H1 (cell line): Measurements from ENCODE around the gene HOOK1. TPM values are rescaled to one million over a fixed set of nuclear protein-coding genes. Genes with fewer than 3 reads are reported as not detected.

Source experiments
- CTCF ChIA-PET: fragments of 300-600 bp; sonication (Branson Sonifier 250); formaldehyde crosslinking; loops from one replicate; lab custom pipeline; 2021; ENCODE audit not compliant: partially characterized antibody; lab: Charles Lee
- POLR2A ChIA-PET: fragments of 300-600 bp; sonication (Branson Sonifier 250); formaldehyde crosslinking; loops from one replicate; lab custom pipeline; 2021; ENCODE audit warnings: inconsistent platforms; ENCODE audit not compliant: partially characterized antibody; lab: Charles Lee
- DNase-seq, 2 experiments: peaks; one replicate each; pipeline versions ENCODE4 v3.0.0 to v3.0.0-alpha.2; 2010 to 2022; ENCODE audit warnings: low spot score in 2 of 2, low read depth in 1 of 2, mixed read lengths in 1 of 2
- FAIRE-seq: peaks from 2 replicates; lab custom pipeline; 2011; peaks lifted over from hg19 to GRCh38; lab: Jason Lieb, UNC
- H2AFZ ChIP-seq: 2 replicates; pipeline ENCODE4 v1.8.1; 2012; ENCODE audit warnings: low read length, inconsistent platforms
- H2AK5ac ChIP-seq: 2 replicates; pipeline ENCODE4 v1.6.1; 2013; ENCODE audit warnings: low read depth, low read length
- H2BK120ac ChIP-seq: replicated peaks from 2 replicates; pipeline ENCODE3; 2013; ENCODE audit warnings: low read depth, low read length, inconsistent platforms
- H2BK12ac ChIP-seq: 2 replicates; pipeline ENCODE4 v1.6.1; 2013; ENCODE audit warnings: low read depth, low read length
- H2BK15ac ChIP-seq: 2 replicates; pipeline ENCODE4 v1.6.1; 2013; ENCODE audit warnings: low read length
- H2BK20ac ChIP-seq: 2 replicates; pipeline ENCODE4 v1.6.1; 2013; ENCODE audit warnings: low read length
- H2BK5ac ChIP-seq: 2 replicates; pipeline ENCODE4 v1.6.1; 2013; ENCODE audit warnings: low read depth, low read length
- H3K14ac ChIP-seq: 2 replicates; pipeline ENCODE4 v1.6.1; 2013; ENCODE audit warnings: inconsistent platforms; ENCODE audit not compliant: insufficient read length
- H3K18ac ChIP-seq: 2 replicates; pipeline ENCODE4 v1.6.1; 2013; ENCODE audit warnings: low read length; ENCODE audit errors: extremely low read depth
- H3K23ac ChIP-seq: 2 replicates; pipeline ENCODE4 v1.6.1; 2013; ENCODE audit warnings: inconsistent platforms; ENCODE audit not compliant: insufficient read length
- H3K23me2 ChIP-seq: 2 replicates; pipeline ENCODE4 v1.6.1; 2013; ENCODE audit warnings: low read depth, low read length
- H3K27ac ChIP-seq: 2 replicates; pipeline ENCODE4 v1.6.1; 2011; ENCODE audit warnings: low read depth, low read length, inconsistent platforms
- H3K27me3 ChIP-seq, 4 experiments: replicated peaks in 1 of 4; 1 replicate in 1 of 4; 2 replicates in 3 of 4; pipeline versions ENCODE4 v1.6.1 to v1.8.1; 2011 to 2013; ENCODE audit warnings: low read length in 3 of 4, mild to moderate bottlenecking in 3 of 4, inconsistent platforms in 2 of 4, mixed read lengths in 2 of 4, moderate library complexity in 1 of 4; ENCODE audit not compliant: control insufficient read depth in 3 of 4, insufficient read depth in 3 of 4; ENCODE audit errors: extremely low read depth in 1 of 4
- H3K36me3 ChIP-seq, 4 experiments: 2 replicates each; pipeline versions ENCODE4 v1.6.1 to v1.8.1; 2011 to 2013; ENCODE audit warnings: mild to moderate bottlenecking in 4 of 4, low read length in 3 of 4, moderate library complexity in 2 of 4, control low read depth in 1 of 4, inconsistent platforms in 1 of 4; ENCODE audit not compliant: insufficient read depth in 4 of 4, control insufficient read depth in 2 of 4
- H3K4ac ChIP-seq: replicated peaks from 2 replicates; pipeline ENCODE3; 2013; ENCODE audit warnings: low read length, low read depth, mixed read lengths, inconsistent platforms; ENCODE audit not compliant: insufficient read length
- H3K4me1 ChIP-seq, 4 experiments: replicated peaks in 1 of 4; 1 replicate in 1 of 4; 2 replicates in 3 of 4; pipeline versions ENCODE4 v1.6.1 to v1.8.1; 2011 to 2013; ENCODE audit warnings: low read length in 3 of 4, inconsistent platforms in 2 of 4, mixed read lengths in 1 of 4; ENCODE audit not compliant: insufficient read depth in 4 of 4, control insufficient read depth in 3 of 4
- H3K4me2 ChIP-seq, 2 experiments: 2 replicates each; pipeline versions ENCODE4 v1.6.1 to v1.8.1; 2011 to 2013; ENCODE audit warnings: low read depth in 2 of 2, low read length in 2 of 2, control low read depth in 1 of 2, inconsistent platforms in 1 of 2, mild to moderate bottlenecking in 1 of 2; ENCODE audit not compliant: insufficient read depth in 1 of 2
- H3K4me3 ChIP-seq, 4 experiments: fragments of 200-600, 300-600 bp in 1 of 4; sonication (generic), shearing (Covaris generic), sonication (Bioruptor Twin) in 1 of 4; 2 replicates each; pipeline versions ENCODE4 v1.5.1 to v1.8.1; 2011 to 2016; ENCODE audit warnings: low read length in 4 of 4, low read depth in 3 of 4, control low read depth in 2 of 4, inconsistent platforms in 2 of 4, mild to moderate bottlenecking in 2 of 4, mixed read lengths in 1 of 4, moderate library complexity in 1 of 4; ENCODE audit not compliant: insufficient read depth in 2 of 4; ENCODE audit errors: extremely low read depth in 1 of 4
- H3K56ac ChIP-seq: replicated peaks from 2 replicates; pipeline ENCODE3; 2013; ENCODE audit warnings: low read depth, mild to moderate bottlenecking, mixed read lengths, low read length, inconsistent platforms; ENCODE audit not compliant: insufficient read length
- H3K79me1 ChIP-seq: 2 replicates; pipeline ENCODE4 v1.6.1; 2013; ENCODE audit warnings: low read depth, low read length, control low read depth
- H3K79me2 ChIP-seq, 2 experiments: 2 replicates each; pipeline versions ENCODE4 v1.6.1 to v1.8.1; 2012 to 2013; ENCODE audit warnings: low read length in 2 of 2, mild to moderate bottlenecking in 2 of 2, inconsistent platforms in 1 of 2; ENCODE audit not compliant: insufficient read depth in 2 of 2, control insufficient read depth in 1 of 2
- H3K9ac ChIP-seq, 4 experiments: replicated peaks in 1 of 4; 1 replicate in 1 of 4; 2 replicates in 3 of 4; pipeline versions ENCODE4 v1.6.1 to v1.8.1; 2011 to 2013; ENCODE audit warnings: low read depth in 3 of 4, low read length in 3 of 4, control low read depth in 2 of 4, mild to moderate bottlenecking in 2 of 4, moderate library complexity in 2 of 4, inconsistent platforms in 1 of 4; ENCODE audit errors: extremely low read depth in 1 of 4
- H3K9me3 ChIP-seq, 2 experiments: 2 replicates each; pipeline versions ENCODE4 v1.6.1 to v1.8.1; 2012 to 2013; ENCODE audit warnings: mild to moderate bottlenecking in 2 of 2, moderate library complexity in 2 of 2, control low read depth in 1 of 2, inconsistent platforms in 1 of 2, low read depth in 1 of 2, low read length in 1 of 2, mixed read lengths in 1 of 2; ENCODE audit not compliant: insufficient read depth in 2 of 2
- H4K20me1 ChIP-seq, 2 experiments: replicated peaks in 1 of 2; 2 replicates each; pipeline versions ENCODE3 to v1.8.1; 2011 to 2013; ENCODE audit warnings: inconsistent platforms in 2 of 2, low read length in 2 of 2, mild to moderate bottlenecking in 1 of 2; ENCODE audit not compliant: insufficient read depth in 2 of 2, control insufficient read depth in 1 of 2
- H4K5ac ChIP-seq: 2 replicates; pipeline ENCODE4 v1.6.1; 2013; ENCODE audit warnings: low read length, low read depth, mixed read lengths, inconsistent platforms; ENCODE audit not compliant: insufficient read length
- H4K8ac ChIP-seq: 2 replicates; pipeline ENCODE4 v1.8.0; 2013; ENCODE audit warnings: mild to moderate bottlenecking, moderate library complexity, low read length, inconsistent platforms; ENCODE audit not compliant: insufficient read depth; ENCODE audit errors: extremely low read depth
- H4K91ac ChIP-seq: replicated peaks from 2 replicates; pipeline ENCODE3; 2013; ENCODE audit warnings: low read length, mixed read lengths, inconsistent platforms; ENCODE audit not compliant: insufficient read length
- BACH1 ChIP-seq: IDR thresholded peaks from 2 replicates; pipeline ENCODE4 v1.6.1; 2012; ENCODE audit warnings: low read length, improper control_type of control experiment
- BRCA1 ChIP-seq: IDR thresholded peaks from 2 replicates; pipeline ENCODE4 v1.6.1; 2012; ENCODE audit warnings: low read depth, low read length, improper control_type of control experiment
- CBX8 ChIP-seq: fragments of 300-800, 300-1000 bp; sonication (generic); IDR thresholded peaks from 2 replicates; pipeline ENCODE4 v1.7.1; 2016; ENCODE audit warnings: low read depth, low read length, borderline replicate concordance
- CREB1 ChIP-seq: IDR thresholded peaks from 2 replicates; pipeline ENCODE4 v1.6.1; 2012; ENCODE audit warnings: inconsistent platforms
- E2F6 ChIP-seq: IDR thresholded peaks from 2 replicates; pipeline ENCODE4 v1.6.1; 2012; ENCODE audit warnings: inconsistent platforms
- EGR1 ChIP-seq: IDR thresholded peaks from 2 replicates; pipeline ENCODE4 v1.6.1; 2011; ENCODE audit warnings: low read depth, low read length, borderline replicate concordance
- GABPA ChIP-seq: IDR thresholded peaks from 2 replicates; pipeline ENCODE4 v1.6.1; 2011; ENCODE audit warnings: mild to moderate bottlenecking, low read length, moderate library complexity, borderline replicate concordance; ENCODE audit not compliant: insufficient read depth
- HDAC6 ChIP-seq: IDR thresholded peaks from one replicate; pipeline ENCODE4 v1.7.1; 2012; ENCODE audit warnings: low read depth, mild to moderate bottlenecking, inconsistent platforms, low read length, moderate library complexity
- KDM5A ChIP-seq: fragments of 200-600 bp; IDR thresholded peaks from 2 replicates; pipeline ENCODE4 v1.7.1; 2012; ENCODE audit warnings: mild to moderate bottlenecking, low read length, inconsistent platforms, mixed read lengths
- MAFK ChIP-seq: IDR thresholded peaks from 2 replicates; pipeline ENCODE4 v1.6.1; 2012; ENCODE audit warnings: low read depth, mild to moderate bottlenecking, improper control_type of control experiment, low read length
- POLR2AphosphoS5 ChIP-seq: IDR thresholded peaks from 2 replicates; pipeline ENCODE4 v1.6.1; 2011; ENCODE audit warnings: low read depth, low read length
- RNF2 ChIP-seq: fragments of 200-900, 300-1000 bp; sonication (generic); IDR thresholded peaks from 2 replicates; pipeline ENCODE4 v1.7.1; 2016; ENCODE audit warnings: borderline replicate concordance, low read depth, mild to moderate bottlenecking, antibody characterized with exemption, low read length; ENCODE audit not compliant: poor library complexity, severe bottlenecking; ENCODE audit errors: missing control alignments
- SIN3A ChIP-seq, 2 experiments: IDR thresholded peaks in 1 of 2; conservative IDR thresholded peaks in 1 of 2; 2 replicates each; pipeline ENCODE4 v1.6.1; 2011 to 2012; ENCODE audit warnings: low read length in 2 of 2, improper control_type of control experiment in 1 of 2, low read depth in 1 of 2, mild to moderate bottlenecking in 1 of 2
- SP4 ChIP-seq: IDR thresholded peaks from 2 replicates; pipeline ENCODE4 v1.6.1; 2012; ENCODE audit warnings: low read length, inconsistent platforms
- ZNF274 ChIP-seq: IDR thresholded peaks from 2 replicates; pipeline ENCODE4 v1.7.0; 2012; ENCODE audit warnings: low read length, borderline replicate concordance; ENCODE audit errors: extremely low read depth
- WGBS, 2 experiments: shearing (Covaris generic) in 1 of 2; methylation state at CpG; one replicate each; pipeline versions ENCODE4 v1.1.6 to v1.1.7; 2013 to 2015; ENCODE audit warnings: low lambda C conversion rate in 2 of 2, mixed read lengths in 2 of 2, inconsistent platforms in 1 of 2, low coverage in 1 of 2, missing lambda C conversion rate in 1 of 2; ENCODE audit not compliant: insufficient replicate concordance in 2 of 2, insufficient coverage in 1 of 2, insufficient read length in 1 of 2; ENCODE audit errors: extremely low coverage in 1 of 2, missing lambda C conversion rate in 1 of 2; 5-methylcytosine and 5-hydroxymethylcytosine counted together
- polyA plus RNA-seq, 7 experiments: library from polyadenylated mRNA; depleted of rRNA in 3 of 7; stranded (reverse) in 5 of 7; unstranded in 2 of 7; fragments of >200 nt in 5 of 7; fragments of 200-250 nt in 2 of 7; gene quantifications; 1 replicate in 5 of 7; 2 replicates in 1 of 7; 4 replicates in 1 of 7; pipeline versions ENCODE4 v1.2.1 to v1.2.3, GENCODE V29; 2011 to 2013; ENCODE audit warnings: missing spikeins in 2 of 7, mixed read lengths in 2 of 7
- total RNA-seq: library from RNA; stranded (reverse); fragmentation: NEBNext Ultra II Directional; extraction: Animal tissue kit (Norgen Biotek cat#: 25700); gene quantifications from 2 replicates; pipeline ENCODE4 v1.2.1, GENCODE V29; 2021

The HOOK1 gene
- total and polyA plus RNA-seq, 2 of the 8 experiments (the other 6 are each of a cell fraction or from before 2014, with no cell fraction given), result 5.6 to 34.5 TPM

GRCh38 chr1:59898927-59899326 is 84.2 kb downstream of the HOOK1 start:
- Histone ChIP-seq H3K23me2 (0 out of 2 replicates have a peak, but pooled peaks cover 3% of the 10 kb centered on the region), H2BK5ac (no peak overlapping the region), H2AK5ac (no peak overlapping the region), H3K4me1 (no peaks in the 10 kb centered on the region), H4K91ac (no peak overlapping the region), H3K36me3 (no peaks in the 10 kb centered on the region), H2BK20ac (no peak overlapping the region), H3K4ac (no peak overlapping the region), H2BK12ac (no peak overlapping the region), H4K5ac (no peak overlapping the region), H3K18ac (no peak overlapping the region), H3K23ac (no peak overlapping the region), H4K20me1 (no peaks in the 10 kb centered on the region), H3K9ac (no peak overlapping the region), H3K27ac (no peak overlapping the region), H3K56ac (no peak overlapping the region), H3K27me3 (no peaks in the 10 kb centered on the region), H3K4me3 (no peak overlapping the region), H3K79me1 (no peaks in the 10 kb centered on the region), H2AFZ (no peak overlapping the region), H4K8ac (no peak overlapping the region), H3K9me3 (no peaks in the 10 kb centered on the region), H3K79me2 (no peaks in the 10 kb centered on the region), H3K14ac (no peak overlapping the region), H2BK120ac (no peak overlapping the region), H2BK15ac (no peak overlapping the region), H3K4me2 (no peak overlapping the region)
- WGBS, 2 experiments, result 93% methylated on average over 3 of the region's 3 CpGs; no CpG with 5 or more reads in 1 of the 2 experiments
- DNase-seq (no peak), FAIRE-seq (no peak)
- ChIA-PET POLR2A (no interaction called here), CTCF (interaction anchor here (2.3 to 4.0 kb wide), 2 partner anchors 18 to 48 kb away, joined by 5 to 28 read pairs; no protein-coding TSS in a partner anchor)
- no peak for TF ChIP-seq HDAC6
- no peak for TF ChIP-seq CBX8
- TF ChIP-seq KDM5A, result no peak
- TF ChIP-seq EGR1, result no peak
- TF ChIP-seq MAFK, result no peak
- TF ChIP-seq ZNF274, result no peak
- no peak for TF ChIP-seq E2F6
- no peak for TF ChIP-seq POLR2AphosphoS5
- no peak for TF ChIP-seq RNF2
- no peak for TF ChIP-seq BRCA1
- no peak for TF ChIP-seq BACH1
- TF ChIP-seq SP4, result no peak
- no peak for TF ChIP-seq GABPA
- TF ChIP-seq SIN3A (conservative IDR thresholded peaks at IDR 0.05 in 1 of 2, IDR thresholded peaks at IDR 0.05 in 1 of 2; ENCODE audit: low read depth in 1 of 2, low read length in 2 of 2), result no peak
- no peak for TF ChIP-seq CREB1
